Activated CD8-positive, alpha-beta memory T cell treated with anti-CD3 and anti-CD28 coated beads for 48 hours (primary cell): ENCODE results near the gene PDCD6IP.

ENCODE experiments used
- DNase-seq, 3 experiments: peaks; one replicate each; pipeline ENCODE4 v3.0.0-alpha.2; 2020; ENCODE audit warnings: low read depth in 2 of 3, low spot score in 2 of 3

Gene PDCD6IP

DNA sequence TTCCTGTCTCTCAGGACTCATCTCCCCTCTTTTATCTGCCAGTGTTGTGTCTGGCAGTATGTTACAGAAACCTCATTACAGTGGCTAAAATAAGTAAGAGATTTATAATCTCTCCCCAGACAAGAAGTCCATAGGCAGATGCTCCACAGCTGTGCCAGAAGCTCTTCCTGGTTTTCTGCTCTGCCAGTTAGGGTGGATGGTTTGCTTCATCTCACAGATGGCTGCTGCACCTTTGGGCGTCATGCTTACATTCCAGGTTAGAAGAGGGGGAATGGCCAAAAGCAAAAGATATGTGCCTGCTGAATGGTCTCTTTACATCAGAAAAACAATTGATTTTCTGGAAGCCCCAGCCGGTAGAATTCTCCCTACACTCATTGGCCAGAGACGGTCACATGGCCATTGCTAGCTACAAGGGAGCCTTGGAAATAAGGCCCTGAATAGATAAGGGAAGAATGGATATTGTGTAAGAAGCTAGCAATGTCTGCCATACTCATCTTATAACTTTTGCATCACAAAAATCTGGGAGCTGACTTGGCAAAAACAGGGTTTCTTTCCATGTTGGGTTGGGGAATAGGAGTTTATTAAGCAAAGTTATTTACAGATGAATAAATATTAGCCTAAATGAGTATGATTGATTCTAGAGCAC lies 91.1 kb downstream of the PDCD6IP start:
- DNase-seq: no peak

DNA sequence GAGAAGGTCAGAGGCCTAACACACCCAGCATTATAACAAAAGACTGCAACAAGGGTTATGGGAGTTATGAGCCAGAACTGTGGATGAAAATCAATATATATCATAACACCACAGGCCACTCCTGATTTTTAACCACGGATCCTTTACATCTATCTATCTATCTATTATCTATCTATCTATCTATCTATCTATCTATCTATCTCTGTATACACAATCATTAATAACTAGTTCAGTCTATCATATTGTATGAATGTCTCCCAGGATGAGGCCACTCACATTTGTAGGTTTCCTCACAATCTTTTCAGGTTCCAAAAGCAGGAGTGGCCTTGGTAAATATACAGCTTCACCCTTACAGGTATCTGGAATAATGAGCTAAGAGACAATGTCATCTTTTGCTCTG lies 94.2 kb downstream of the PDCD6IP start:
- DNase-seq: no peak

DNA sequence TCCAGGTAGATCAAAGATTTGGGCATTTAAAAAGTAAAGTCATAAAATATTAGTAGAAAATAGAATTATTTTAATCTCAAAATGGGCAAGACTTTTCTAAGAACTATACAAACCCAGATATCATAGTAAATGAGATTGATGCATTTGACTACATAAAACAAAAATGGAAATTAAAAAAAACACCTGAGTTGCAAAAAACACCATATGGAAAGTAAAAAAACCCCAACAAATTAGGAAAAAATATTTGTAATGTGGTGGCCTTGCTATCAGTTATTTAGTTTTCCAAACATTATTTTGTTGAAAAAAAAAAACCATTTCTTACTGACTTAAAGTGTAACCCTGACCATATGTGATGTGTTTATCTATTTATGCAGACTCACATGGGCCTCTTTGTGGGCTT lies 97.2 kb downstream of the PDCD6IP start:
- DNase-seq: no peak

DNA sequence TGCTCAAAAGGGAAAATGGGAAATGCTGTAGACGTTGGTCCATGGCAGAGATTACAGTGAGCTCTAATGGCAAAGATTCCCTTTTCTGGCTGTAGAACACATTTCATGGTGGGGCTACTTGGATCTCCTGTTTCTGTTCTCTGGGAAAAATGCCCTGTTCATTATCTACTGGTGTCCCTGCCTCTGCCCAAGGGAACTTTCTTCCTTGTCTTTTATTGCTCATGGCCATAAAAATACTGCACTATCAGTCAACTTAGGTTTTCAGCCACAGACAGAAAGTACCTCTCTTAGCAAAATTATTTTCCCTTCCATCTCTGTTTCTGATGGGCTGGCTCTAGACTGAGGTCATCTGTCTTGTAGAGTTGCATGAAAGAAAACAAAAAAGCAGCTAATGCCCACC lies 98.9 kb downstream of the PDCD6IP start:
- no peak for DNase-seq

DNA sequence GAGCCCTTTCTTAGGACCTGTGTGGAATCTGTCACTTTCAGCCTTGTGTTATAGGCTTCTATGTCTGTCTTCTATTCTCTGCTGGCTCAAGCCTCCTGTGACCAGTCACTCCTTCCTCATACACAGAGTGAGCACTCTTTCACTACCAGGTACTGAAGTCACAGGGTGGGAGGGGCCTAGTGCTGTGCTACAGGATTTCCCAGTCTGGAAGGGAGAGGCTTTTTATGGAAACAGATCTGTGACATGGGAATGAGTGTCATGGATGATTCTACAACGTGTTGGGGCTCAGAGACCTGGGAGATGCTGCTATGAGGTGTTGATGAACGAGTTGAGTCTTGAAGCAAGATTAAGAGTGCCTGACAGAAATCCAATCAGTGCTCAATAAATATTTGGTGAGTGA lies 100.5 kb downstream of the PDCD6IP start:
- DNase-seq: no peak

DNA sequence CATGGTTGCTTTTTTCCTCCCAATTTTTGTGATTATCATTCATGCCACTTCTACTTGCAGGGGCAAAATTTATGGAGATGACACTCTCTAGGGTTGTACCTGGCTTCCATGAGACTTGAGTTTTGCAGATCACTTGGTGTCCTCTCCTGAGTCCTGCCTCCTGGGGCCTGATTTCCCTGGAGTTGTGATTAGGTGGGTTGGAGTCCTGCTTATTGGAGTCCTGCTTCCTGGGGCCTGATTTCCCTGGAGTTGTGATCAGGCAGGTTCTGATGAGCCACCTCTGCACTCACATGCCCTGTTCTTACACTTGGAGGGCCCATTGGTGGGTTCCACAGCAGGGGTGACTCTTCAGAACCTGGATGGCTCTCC lies 102.0 kb downstream of the PDCD6IP start:
- no peak for DNase-seq

DNA sequence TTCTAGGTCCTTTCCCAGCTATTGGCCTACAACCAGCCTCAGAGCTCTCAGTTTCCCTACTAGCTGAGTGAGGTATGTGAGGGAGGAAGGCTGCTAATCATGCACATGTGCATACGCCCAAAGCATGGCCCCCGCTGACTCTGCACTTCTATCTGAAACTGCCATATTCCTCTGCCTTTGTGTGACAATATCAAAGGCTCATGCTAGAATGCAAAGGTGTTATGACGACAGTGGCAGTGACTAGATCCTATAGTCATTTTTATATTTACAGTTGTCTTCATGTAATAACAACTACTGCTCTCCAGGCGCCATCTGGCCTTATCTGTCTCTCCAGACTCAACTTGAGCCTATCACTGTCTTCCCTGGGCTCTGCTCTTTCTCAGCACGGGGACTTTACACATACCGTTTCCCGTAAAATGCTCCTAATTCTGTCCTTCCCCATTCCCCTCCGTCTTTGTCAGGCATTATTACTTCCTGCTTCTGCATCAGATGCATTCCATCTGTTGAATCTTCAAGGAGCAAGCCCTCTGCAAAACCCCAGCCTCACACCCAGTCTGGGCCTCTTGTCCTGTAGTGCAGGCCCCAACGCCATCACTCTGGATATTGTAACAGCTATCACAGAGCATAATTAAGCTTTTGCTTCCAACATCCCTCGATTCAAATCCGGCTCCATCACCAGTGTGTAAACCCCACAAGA lies 102.5 kb downstream of the PDCD6IP start:
- DNase-seq: no peak

DNA sequence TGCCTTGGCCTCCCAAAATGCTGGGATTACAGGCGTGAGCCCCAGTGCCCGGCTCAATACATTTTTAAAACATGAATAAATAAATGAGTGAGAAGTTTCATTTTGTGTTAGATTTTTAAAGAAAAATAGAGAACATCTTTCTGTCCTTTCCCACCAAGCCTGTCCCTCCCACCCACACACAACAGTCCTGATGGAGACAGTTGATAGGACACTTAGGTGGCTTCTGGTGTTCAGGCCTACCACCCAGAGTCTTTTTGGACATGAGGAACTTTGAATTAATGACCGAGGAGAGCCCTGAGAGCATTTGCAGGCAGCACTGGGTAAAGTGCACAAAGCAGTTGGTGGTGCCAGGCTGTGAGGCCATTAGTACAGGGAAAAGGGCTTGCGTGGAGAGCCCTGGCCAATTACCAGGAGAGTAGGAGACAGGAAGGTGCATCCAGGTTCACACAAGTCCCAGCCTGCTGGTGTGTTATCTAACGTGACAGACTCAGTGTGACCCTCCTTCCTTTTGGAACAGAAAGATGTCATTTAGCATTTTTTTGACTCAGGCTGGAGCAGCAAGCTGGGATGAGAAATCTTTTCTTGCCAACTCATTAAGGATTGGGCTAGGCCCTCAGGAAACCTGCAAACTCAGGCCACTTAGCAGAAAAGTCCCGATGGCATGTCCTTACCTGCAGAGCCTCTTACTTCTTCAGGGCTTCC lies 103.6 kb downstream of the PDCD6IP start:
- no peak for DNase-seq

DNA sequence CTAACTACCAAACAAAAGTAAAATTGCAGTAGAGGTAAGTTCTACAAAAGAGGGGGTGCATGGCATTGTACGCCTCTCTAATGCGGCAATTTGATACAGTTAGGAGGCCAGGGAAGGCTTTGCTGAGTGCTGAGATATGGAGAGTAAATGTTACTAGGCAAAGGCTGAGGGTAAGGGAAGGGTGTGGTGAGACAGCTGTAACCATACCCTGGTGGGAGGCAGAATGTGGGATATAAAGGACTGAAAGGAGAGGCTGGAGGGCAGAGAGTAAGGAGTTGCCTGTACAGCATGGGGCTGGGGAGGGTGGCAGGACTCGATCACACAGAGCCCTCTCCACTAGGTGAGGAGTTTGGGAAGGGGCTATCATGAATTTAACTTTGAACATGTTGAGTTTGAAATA lies 106.3 kb downstream of the PDCD6IP start:
- DNase-seq: no peak

DNA sequence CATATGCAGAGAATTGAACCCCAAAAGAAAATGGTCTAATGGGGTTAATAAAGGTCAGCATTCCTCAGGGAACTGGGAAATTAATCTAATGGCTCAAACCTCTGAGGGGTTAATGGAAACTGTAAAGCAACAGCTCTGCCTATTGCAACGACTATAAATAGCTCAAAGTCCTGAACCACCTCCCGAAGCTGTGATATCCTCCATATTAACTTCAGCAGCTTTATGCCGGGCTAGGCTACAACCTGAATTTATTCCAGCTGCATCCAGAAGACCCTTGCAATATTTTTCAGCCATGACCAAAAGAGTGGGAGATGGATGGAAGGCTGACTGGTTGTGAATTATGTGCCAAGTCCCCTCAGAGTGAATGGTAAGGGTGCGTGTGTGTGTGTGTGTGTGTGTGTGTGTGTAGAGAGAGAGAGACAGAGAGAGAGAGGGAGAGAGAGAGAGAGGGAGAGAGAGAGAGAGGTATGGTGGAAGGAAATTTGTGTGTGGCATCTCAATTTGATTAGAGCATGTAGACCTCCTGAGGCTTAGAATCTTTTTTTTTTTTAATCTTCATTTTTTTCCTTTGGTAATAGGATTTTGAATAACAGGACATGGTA lies 109.9 kb downstream of the PDCD6IP start:
- no peak for DNase-seq

DNA sequence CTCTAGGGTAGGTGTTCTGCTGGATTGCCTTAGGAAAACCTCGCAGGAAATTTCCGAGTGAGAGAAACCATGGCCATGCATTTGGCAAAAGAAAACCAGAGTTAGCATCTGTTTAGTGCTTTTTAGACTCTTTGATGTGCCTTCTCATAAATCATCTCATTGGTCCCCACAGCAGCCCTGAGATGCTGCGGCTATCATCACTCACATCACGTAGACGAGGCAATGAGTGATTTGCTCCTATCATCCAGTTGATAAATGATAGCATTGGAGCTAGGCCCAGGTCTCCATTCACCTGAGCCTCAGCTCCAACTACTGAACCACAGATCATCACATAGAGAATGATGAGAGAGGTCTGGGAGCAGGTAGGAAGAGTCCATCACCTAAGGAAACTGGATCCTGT lies 111.1 kb downstream of the PDCD6IP start:
- DNase-seq: no peak

DNA sequence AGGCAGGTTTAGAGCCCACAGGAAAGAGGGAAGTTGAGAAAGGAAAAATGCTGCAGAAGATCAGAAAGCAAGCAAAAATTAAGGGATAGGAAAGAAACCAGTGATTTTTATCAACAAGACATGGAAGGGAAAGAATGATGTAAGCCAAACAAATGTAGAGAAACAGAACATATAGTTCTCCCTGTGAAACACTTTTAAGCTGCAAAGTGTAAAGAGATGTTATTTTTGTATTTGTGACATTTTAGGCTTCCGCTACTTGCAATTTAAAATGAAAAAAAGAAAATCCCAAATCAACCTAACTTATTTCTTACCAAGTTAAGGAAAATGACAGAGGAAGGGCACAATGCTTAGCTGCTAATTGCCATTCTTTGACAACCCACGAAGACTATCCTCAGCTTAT lies 111.6 kb downstream of the PDCD6IP start:
- DNase-seq: no peak

DNA sequence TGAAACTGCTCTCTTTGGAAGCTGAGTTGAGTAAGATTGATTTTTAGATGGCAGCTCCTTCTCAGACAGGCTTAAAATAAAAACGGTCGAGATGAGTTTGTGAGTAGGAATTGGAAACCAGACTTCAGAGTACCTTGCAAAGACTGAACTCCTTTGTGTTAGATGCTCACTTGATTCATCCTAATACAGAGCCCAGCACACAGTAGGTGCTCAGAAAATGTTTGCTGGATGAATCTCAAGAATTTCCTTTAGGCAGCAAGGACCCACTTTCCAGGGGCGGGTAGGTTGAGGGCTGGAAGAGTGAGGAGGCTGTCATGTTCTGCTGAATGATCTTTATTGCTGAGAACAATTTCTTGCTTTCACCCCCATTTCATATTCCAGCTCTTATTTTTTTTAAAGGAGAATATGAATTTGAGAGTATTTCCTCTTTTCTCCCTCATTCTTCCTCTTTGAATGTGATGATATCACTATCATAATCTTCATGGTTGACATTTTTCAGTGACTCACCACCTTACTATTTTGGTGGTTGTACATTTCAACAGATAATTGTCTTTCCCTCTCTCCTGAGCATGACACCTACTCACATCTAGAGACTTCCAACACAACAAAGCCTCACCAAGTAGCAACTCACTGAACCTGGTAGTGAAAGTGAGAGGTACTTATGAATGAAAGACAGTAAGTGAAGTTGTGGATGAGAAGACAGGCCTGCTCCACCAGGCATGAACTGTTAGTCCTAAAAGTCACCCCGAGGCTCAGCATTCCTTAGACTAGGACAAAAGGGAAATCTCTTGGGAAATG lies 113.3 kb downstream of the PDCD6IP start:
- DNase-seq: no peak

DNA sequence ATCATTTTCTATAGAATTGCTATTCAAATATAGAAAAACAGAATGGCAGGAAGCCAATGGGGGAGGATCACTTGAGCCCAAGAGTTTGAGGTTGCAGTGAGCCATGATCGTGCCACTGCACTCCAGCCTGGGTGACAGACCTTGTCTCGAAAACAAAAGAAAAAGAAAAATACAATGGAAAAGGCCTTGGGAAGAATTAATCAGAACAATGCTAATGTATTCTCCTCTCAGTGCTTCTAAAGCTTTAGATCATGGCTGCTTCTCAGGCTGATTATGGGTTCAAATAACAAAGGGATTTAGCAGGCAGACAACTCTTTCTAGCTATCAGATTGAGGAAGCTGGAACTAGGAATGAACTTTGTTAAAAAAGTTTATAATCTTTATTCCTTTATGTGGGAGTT lies 115.8 kb downstream of the PDCD6IP start:
- DNase-seq: no peak

DNA sequence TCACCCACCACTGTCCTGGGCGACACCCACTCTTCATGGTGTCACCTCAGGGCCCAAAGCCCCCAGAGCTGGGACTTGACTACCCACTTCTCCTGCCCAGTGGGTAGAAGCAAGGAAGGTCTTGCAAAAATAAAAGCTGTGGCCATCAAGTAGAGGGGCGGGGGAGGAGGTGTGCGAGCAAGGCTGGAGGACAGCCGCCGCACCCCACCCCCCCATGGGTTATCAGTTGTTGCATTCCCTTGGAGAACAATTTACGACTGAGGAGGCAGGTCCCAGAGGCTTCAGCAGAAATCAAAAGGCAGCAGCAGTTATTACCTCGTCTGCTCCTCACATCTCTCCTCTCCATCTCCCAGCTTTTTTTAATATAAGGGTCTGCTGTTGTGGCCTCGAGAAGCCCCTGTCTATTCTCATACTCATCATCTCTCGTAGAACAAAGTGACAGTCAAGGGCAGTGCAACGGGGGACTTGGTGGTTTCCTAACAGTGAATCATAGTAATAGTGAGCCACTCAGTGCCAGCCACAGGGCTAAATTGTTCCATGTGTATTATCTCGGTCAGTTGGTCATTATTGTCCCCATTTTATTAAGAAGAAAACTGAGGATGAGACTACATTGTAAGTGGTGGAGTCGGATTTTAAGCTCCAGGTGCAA lies 116.4 kb downstream of the PDCD6IP start:
- no peak for DNase-seq

DNA sequence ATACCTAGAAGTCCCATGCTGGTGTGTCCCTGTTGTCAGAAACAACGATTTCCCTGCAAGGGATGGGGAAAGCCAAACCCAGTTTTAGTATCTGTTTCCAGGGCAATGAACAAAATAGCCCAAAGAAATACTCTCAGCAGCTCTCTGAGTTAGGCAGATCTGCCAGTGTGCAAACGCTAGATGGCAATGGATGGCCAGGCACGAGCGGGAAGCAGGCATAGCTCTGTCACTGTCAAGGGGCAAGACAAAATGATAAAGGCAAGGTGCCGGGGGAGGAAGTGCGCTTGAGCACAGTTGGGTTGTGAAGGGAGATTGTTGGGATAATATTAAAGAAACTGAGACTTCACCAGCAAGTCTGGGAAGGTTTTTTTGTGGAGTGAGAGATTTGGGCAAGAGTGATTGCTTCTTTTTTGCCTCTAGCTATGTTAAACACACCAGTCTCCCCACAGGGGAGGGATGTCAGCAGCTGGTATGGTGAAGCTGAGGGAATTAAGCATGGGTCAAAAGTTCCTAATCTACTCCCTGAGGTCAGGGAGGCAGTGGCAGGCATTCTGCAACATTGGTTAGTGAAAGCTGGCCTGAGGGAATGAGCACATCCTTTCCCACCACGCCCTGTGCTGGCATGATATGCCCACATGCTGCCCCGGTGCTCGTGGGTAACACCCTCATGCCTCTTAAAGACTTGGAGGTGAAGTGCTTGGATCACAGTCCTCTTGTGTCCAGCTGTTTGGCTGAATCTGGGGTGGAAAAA lies 117.5 kb downstream of the PDCD6IP start:
- DNase-seq: no peak

DNA sequence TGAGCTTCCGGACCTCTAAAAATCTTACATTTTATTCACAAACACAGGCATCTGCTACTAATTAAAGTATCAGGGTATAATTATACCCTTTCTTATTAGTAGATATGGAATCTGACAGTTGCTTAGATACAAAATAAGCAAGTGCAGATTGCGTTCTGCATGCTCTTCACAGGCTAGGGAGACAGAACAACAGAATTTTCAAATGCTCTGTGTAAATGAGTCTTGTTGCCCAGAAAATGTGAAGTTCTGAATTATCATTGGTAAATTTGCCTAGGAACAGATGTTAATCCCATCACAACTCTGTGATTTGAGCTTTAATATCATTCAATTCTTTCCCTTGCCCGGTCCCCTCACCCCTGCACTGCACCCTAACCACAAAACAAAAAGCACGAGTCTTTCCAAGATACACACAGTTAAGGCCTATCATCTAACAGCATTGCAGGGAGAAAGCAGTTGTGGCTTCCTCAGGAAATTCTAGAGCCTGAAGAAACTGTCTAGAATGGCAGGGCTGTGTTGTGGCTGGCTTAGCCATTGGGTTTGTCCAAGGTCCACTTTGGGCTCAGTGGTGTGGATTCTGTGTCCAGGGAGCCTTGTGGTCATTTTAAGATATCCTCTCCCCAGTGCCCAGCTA lies 119.8 kb downstream of the PDCD6IP start:
- DNase-seq: no peak
